Stimulated activated CD8-positive, alpha-beta memory T cell treated with anti-CD3 and anti-CD28 coated beads, Interleukin-2, amount 100 ng/mL, for 48 hours (primary cell): ENCODE data around the gene GJA3.

ENCODE experiments used
- DNase-seq, 2 donors: peaks; one replicate each; pipeline ENCODE4 v3.0.0-alpha.2; 2020; ENCODE audit warnings: low read depth in 2 of 2

Gene GJA3

DNA sequence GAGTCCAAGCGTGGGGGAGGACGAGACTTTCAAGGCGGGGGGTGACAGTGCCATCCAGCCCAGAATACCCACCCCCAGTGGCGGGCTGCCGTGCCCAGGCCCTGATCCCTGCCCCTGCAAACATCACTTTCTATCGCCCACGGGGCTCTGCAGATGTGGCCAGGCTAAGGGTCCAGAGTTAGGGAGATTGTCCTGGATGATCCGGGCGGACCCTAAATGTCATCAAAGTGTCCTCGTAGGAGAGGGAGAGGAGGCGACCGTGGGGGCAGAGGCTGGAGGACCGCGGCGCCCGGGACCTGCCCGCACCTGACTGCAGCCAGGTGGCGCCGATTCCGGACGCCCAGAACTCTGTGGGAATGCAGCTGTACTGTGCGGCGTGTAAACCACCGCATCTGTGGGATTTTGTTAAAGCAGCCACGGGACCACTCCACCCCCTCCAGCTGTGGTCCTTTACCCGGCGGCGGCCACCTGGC is 32.4 kb downstream of the GJA3 start:
- no peak for DNase-seq

DNA sequence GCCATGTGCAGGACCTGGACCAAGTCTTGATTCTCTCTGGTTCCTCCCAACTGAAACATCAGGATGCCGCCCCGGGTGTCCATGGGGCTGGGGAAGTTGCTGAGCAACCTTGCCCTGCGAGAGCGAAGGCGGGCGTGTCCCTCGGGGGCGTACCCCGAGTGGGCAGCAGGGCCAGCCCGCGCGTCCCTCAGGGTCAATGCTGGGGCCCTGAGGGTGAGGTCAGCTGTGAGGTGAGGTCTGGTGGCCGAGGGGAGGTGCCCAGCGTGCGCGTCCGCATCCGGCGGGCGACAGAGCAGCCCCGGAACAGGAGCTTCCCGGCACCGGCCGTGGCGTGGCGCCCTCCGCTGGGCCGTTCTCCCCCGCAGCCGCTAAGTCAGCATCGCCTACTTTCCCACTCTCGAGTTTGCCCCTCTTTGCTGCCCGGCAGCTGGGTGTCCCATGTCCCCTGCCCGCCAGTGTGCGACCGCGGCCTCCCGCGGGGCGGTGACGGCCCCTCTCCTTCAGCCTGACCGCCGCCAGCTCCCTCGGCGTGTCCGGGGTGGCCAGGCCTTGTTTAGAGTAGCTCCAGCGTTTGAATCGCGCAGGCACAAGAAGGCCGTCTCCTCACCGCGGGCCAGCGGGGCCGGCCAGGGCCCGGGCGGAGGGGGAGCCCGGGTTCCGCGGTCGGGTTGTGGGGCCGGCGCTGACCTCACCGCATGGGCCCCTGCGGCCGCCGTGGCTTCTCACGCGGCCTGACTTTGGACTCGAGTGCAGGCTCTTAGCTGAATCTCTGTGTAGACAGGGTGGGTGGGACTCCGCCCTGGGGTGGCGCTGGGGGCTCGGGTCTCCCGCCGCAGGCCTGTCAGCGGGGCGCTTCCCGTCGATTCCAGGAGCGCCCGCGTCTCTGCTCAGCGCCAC is 33.0 kb downstream of the GJA3 start:
- no peak for DNase-seq

DNA sequence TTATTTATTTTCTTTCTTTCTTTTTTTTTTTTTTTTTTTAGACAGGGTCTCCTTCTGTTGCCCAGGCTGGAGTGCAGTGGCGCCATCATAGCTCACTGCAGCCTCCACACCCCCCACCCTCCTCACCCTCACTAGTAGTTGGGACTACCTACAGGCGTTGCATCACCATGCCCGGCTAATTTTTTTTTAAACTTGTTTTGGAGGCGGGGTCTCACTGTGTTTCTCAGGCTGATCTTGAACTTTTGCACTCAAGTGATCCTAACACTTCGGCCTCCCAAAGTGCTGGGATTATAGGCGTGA is 33.6 kb downstream of the GJA3 start:
- no peak for DNase-seq

DNA sequence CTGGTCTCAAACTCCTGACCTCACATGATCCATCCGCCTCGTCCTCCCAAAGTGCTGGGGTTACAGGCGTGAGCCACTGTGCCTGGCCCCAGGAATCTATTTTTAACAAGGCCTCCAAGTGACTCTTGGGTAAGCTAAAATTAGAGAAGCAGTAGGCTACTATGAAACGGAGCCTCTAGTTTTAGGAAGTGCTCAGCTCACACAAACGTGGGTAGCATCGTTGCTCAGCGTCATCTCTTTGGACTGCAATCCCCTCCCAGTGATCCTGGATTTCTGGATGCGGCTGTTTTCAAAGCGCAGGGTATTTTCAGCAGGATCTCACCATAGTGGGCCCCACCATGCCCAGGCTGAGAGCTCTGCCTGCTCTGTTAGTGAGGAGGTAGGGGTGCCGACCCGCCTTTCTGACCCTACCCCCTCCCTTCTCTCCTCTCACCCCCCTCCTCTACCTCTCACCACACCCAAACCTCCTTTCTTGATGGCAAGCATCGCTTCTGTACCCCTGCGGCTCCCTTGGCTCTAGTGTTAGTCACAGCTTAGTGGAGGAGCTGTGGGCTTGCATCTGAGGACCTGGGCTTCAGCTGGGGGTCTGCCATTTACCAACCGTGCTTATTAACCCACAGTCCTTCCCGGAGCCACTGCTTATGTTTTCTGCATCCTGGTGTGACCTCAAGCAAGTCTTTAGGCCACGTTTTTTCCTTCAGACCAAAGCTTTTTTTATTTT is 34.2 kb downstream of the GJA3 start:
- DNase-seq: no peak

DNA sequence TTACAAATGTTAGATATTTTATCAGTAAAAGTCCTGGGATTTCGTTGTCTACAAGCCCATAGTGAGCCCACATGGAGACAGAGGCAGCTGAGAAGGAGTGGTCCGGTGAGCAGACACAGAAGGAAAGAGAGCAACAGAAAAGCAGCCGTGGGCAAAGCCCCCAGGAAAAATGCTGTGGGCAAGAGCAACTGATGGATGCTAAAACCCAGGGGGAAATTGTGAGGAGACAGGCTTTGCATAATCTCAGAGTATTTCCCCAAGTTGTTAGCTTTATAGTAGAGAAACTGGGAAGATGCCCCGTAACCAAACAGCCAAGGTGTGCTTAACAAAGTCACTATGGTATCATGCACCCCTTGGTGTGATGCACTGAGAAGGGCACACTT is 35.1 kb downstream of the GJA3 start:
- DNase-seq: no peak

DNA sequence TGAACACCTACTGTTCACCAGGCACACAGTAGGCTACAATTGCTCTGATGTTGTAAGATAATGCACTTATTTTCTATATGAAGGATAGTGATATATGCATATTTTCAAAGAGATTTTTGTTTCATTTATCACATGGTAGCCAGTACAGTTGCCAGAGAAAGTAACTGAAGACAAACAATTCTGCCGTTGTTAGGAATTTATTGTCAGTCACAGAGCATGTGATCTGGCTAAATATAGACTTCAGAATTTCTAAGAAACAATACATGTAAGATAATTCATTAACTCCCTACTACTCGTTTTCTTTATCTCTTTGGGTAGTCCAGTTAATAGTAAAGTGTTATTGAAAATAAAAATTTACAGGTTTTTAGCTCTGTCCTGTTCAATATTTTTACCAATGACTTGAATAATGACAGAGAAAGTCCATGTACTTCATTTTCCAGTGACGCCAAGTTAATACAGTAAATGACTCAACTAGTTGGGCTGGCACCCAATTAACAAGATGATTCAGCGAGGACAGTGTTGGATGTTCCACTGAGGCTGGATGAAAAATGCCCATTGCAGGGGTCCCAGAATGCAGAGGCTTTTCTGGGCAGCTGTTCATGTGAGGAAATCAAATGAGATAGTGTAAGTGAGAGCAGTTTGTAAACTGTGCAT is 35.6 kb downstream of the GJA3 start:
- no peak for DNase-seq

DNA sequence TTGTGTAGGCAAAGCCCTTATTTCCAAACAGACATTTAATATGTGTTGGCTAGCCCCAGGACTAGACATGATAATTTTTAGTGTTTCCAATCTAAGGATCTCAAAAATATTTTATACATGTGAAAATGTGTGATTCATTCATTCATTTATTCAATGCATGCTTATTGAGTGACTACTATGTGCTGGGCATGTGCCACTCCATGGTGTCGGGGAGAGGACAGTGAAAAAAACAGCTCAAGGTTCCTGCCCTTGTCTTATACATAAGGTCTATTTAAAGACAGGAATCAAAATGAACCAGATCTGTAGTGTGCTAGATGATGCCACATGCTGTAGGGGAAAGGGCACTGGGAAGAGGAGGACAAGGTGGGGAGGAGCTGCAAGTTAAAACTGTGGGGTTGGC is 36.5 kb downstream of the GJA3 start:
- DNase-seq: no peak

DNA sequence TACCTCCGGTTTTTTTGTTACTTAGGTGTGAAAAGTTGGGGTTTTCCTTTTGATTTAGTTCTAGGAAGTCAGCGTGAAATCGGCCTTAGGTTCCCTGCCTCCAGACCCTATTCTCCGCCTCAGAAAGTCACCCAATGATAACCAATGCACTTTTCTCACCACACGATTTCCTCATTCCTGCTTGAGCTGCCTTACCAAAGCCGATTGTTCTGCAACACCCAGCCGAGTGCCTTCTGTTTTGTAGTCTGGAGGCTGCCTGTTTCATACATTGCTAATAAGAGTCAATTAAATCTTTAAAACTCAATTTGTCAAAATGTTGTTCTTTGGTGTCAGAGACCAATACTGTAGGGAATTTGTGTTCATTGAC is 39.7 kb downstream of the GJA3 start:
- no peak for DNase-seq

DNA sequence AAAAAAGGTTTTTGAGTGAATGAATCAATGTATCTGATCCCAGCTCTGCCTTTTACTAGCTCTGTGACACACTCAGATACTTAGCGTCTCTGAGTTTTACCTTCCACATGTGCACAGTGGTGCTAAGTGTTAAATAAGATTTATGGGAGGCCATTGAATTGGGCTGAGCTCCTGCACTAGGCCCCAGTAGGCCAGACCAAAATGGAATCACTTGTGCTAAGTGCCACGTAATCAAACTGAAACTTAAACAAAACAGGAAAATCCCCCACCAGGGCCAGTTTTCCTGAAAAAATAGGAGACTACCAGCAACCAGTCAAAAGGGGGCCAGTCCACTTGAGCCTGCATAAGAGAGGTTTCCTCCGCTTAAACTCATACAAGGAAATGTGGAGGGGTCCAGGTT is 40.9 kb downstream of the GJA3 start:
- DNase-seq: no peak

DNA sequence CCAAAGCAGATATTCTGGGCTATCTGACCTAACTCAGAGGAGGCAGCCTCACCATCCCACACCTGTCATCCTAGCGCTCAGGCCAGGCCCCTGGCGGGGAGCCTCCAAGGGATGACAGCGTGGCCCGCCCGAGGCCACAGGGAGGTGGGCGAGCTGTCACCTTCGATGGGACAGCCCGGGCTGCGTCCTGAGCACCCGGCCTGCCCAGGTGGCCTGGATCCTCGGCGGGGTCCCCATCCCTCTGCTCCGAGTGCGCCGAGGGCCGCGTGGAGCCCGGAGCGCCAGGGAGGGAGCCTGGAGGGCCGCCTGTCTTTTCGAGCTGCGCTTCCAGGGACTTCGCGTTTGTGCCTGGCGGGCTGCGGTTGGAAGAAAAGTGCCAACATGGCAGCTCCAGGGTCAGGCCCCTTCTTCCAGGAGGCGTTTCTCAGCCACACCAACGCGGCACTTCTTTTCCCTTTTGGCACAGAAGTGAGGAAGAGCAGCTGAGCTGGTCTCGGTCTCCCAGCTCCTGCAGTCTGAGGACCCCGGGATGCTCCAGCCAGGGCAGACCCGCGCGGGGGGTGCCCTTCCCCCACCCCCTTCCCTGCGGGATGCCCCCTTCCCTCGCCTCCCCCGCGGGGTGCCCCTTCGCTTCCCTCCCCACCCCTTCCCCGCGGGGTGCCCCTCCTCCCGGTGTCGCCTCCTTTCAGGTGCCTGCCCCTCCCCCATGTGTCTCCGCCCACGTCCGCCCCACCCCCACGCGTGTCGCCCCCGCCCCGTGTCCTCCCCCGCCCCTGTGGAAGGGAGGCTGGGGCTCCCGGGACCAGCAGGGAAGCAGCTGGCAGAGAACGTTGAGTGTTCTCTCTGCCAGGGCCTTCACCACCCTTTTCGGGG is 42.3 kb downstream of the GJA3 start:
- no peak for DNase-seq

DNA sequence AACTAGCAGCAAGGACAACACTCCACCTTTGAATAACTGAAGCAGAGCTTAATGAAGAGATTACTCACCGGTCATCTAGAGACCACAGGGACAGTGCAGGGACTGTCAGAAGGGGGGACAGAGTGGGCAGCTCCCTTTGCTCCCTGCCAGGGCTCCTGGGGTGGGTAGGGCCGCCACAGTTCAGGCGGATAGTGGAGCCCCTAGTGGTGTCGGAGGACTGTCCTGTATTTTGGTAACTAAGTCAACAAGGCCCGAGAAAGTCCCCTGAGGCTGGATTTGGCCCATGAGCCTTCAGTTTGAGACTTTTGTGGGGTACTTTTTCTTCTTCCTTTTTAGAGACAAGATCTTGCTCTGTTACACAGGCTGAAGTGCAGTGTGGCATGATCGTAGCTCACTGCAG is 44.6 kb downstream of the GJA3 start:
- DNase-seq: no peak

DNA sequence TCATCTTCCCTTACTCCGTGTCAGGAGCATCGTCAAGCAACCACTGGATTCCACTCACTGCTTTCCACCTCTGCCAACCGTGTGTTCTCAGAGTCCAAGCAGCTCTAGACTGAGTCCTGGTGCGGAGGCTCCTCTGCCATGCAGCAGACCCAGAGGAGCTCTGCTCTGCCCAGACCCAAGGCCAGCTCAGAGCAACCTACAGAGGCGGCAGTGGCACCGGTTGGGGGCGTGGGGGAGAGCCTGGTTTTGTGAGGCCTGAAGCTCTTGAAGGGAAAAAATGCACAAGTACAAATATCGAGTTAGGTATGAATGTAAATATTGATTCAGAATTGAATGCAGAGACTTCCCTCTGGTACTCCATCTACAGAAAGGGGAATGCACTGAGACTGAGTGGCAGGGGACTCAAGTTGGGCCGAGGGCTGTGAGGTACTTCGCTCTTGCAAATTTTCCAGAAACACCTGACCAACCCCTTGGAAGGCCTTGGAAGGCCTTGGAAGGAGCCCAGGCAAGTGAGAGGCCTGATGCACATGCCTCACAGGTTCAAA is 46.7 kb downstream of the GJA3 start:
- DNase-seq: no peak

DNA sequence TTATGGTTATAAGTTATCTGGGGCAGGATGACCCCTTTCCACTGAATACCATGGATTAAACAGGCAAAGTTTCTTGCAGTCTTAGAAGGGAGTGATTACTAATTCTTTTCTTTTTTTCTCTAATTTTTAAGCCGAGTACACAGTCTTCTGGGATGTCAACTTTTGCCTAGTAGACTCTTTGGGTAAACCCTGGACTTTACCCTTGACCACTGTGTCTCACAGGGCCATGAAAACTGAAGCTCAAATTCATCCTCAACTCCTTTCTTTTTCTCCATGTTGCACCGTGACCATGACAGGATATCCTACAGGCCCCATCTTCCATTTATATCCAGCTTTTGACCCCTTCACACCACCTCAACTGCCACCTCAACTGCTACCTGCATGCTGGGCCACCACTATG is 51.8 kb downstream of the GJA3 start:
- DNase-seq: no peak

DNA sequence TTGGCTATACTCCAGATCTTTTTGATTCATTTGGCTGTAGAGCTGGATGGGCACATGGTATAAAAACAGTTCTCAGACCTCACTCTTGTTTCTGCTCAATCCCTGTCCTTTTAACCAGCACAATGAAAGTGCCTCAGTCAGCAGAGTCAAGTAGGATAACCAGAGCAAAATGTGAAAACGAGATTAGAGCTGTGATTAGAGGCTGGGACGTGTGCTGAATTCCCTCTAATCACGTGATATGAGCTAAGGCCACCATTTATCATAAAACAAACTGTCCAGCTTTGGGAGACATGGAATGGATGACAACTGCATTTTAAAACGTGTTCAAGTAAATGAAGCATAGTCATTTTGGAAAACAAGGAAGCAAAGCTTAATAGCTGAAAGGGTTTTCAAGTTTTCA is 54.1 kb downstream of the GJA3 start:
- no peak for DNase-seq

DNA sequence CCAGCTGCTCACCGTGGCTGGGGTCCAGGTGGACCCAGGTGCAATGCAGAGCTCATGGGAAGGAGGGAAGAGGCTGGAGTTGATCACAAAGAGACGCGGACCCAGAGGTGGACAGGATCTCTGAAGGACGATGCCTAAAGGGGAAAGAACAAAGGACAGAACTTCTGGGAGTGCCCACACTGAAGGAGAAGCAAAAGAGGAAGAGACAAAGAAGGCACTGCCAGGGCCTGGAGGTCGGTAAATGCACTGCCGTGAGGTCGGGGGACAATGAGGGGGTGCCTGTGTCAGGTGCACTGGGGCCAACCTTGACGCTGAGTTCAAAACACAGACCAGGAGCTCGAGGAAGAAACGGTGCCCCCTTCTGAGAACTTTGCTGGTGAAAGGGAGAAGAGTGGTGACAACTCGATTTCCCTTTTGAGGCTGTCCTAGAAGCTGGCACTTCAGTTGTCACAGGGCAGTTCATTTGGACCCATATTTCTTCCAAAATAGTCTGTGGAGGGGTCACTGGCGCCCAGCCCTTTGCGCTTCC is 55.6 kb downstream of the GJA3 start:
- DNase-seq: no peak

DNA sequence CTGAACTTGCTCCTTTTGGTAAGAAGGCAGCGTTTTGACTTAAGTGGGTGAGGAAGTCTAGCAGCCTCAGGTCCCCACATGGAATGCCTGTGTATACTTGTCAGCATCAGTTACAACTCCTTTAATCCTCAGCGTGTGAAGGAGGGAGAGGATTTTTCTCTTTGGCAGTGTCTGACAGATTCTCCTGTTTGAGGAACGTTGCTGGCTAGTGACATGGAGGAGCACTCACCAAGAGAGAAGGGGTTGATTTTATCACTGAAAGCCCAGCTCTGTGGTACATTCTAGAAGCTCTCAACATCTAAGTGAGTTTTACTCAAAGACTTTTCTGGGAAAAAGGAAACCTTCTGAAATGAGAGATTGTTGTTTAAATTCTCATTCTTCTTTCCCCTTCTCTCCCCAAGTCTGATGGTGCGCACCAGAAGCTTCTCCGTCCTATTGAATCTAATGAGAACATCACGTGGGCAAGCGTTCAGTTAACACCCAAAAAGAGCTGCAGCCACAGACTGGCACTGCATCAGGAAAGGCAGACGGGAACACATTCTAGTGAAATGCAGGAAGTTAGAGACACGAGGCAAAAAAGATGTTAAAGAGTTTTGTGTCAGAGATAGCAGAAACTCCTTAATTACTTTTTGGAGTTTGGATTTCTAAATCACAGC is 58.2 kb downstream of the GJA3 start:
- no peak for DNase-seq

DNA sequence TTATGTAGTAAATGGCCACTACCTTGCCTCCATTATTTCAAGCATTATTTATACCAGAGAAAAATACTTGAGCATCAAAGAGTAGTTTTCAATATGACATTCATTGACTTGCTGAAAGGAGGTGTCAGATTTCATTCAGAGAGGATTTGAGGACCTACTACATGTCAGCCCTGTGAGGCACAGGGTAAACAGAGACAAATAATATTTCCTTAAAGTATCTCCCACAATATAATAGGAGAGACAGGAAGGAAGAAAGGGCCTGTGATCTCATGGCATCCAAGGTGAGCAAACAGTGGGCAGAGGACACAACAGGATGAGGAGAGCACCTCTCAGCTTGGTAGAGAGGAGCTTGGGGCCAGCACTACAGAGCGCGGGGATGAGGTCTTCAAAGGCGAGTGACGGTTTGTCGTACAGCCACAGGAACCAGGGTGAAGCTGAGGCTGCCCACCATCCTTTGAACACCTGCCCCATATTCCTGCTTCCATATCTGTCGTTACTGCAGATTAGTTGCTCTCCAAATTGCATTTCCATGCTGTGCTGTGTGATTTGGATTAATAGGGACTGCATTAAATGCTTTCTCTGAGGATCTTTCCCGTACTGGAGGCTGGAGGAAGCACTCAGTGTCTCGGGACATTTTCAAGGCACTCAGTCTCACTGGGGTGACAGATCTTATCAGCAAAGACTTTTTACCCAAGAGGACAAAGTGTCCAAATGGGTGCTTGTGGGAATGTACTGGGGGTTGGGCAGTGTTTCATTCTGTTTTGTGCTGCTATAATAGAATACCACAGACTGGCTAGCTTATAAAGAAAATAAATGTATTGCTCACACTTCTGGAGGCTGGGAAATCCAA is 59.2 kb downstream of the GJA3 start:
- no peak for DNase-seq

DNA sequence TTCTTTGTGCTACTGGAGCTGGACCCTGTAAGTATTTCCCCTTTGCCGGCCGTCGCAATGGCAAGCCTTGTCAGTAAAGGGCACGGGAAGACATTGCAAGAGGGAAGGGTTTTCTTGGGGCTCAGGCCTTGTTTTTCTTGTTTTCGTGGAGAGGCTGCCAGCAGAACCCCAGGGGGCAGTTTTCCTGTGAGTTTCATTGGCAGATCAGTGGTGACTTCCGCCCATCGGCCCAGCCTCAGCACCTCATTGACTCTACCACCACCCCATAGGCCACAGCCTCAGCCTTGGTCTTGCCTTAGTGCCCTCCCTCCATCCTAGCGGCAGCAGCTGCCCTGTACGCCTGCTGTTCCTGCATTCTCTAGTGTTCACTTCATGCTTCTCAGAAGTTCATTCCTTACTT is 61.5 kb downstream of the GJA3 start:
- no peak for DNase-seq

DNA sequence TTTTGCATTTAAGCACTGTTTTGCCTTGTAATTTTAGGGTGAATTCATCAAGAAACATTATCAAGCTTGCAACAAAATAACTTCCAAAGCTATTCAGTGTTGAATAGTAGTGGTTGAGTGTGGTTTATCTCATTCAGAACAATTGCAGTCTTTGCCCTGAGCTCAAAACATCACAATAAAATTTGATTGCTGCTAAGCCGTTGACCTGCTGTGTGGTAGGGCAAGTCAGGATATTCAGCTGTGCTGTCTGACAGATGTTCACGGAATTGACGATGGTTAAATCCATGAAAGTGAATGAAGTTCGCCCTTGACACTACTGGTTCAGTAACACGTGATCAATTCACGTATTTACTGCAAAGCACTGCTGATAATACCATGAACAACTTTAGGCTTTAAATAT is 66.9 kb downstream of the GJA3 start:
- DNase-seq: no peak

DNA sequence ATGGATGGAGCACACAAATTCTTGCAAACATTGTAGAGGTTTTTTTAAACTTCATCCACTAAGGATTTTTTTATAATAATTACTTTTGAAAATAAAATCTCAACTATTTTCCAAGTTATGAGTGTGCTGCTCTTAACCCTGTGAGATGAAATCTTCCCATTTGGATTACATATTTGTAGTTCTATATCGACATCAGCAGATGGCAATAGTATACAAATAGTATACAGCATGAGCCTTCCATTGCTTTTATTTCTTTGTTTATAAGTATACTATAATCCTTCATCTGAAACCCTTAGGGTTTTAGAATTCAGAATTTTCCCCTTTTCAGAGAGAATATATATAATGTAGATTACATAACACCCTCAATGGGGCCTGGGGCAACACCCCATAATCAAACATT is 70.5 kb downstream of the GJA3 start:
- DNase-seq: no peak
